ENCODE data around the gene METTL21A. TPM values are rescaled to one million over a fixed set of nuclear protein-coding genes. Genes with fewer than 3 reads are reported as not detected.

The METTL21A gene
- total and polyA plus RNA-seq, 7 donors, result 7.0 to 30.7 (median 9.5) TPM

- Histone ChIP-seq H3K9me3 (no peaks in the 10 kb centered on the region), H3K36me3 (ENCODE audit: insufficient read depth in 1 of 2, low read depth in 1 of 2) (peaks cover 0 to 72% of the 10 kb centered on the region in 2 donors), H3K27me3 (ENCODE audit: insufficient read depth in 3 of 3, low read length in 2 of 3) (no peaks in the 10 kb centered on the region), H3K4me1 (no peaks in the 10 kb centered on the region), H3K4me3 (no peak overlapping the region), H3K27ac (no peak overlapping the region)
- TF ChIP-seq, protein P1, sequence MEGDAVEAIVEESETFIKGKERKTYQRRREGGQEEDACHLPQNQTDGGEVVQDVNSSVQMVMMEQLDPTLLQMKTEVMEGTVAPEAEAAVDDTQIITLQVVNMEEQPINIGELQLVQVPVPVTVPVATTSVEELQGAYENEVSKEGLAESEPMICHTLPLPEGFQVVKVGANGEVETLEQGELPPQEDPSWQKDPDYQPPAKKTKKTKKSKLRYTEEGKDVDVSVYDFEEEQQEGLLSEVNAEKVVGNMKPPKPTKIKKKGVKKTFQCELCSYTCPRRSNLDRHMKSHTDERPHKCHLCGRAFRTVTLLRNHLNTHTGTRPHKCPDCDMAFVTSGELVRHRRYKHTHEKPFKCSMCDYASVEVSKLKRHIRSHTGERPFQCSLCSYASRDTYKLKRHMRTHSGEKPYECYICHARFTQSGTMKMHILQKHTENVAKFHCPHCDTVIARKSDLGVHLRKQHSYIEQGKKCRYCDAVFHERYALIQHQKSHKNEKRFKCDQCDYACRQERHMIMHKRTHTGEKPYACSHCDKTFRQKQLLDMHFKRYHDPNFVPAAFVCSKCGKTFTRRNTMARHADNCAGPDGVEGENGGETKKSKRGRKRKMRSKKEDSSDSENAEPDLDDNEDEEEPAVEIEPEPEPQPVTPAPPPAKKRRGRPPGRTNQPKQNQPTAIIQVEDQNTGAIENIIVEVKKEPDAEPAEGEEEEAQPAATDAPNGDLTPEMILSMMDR (IDR thresholded peaks at IDR 0.05), result no peak
- intact Hi-C loops (cut with DNase I), result no loop called here
- whole genome bisulfite sequencing, 3 donors, result 81 to 85% (median 84%) methylated on average over 6 of the region's 6 CpGs
- ATAC-seq (no peak), DNase-seq (no peak)
Measured at GRCh38 chr2:207617011-207617671, 8.1 kb downstream of the METTL21A start.

- Histone ChIP-seq H3K36me3 (ENCODE audit: insufficient read depth in 1 of 2, low read depth in 1 of 2) (peaks cover 0 to 62% of the 10 kb centered on the region in 2 donors), H3K4me3 (no peak overlapping the region), H3K4me1 (no peaks in the 10 kb centered on the region), H3K27me3 (ENCODE audit: insufficient read depth in 3 of 3, low read length in 2 of 3) (no peaks in the 10 kb centered on the region), H3K9me3 (no peaks in the 10 kb centered on the region), H3K27ac (no peak overlapping the region)
- ATAC-seq (no peak), DNase-seq (no peak)
- intact Hi-C loops (cut with DNase I), result no loop called here
- TF ChIP-seq, protein P1 (IDR thresholded peaks at IDR 0.05), result no peak
- 92 to 96% (median 94%) methylated on average over 4 of the region's 4 CpGs for whole genome bisulfite sequencing, 3 donors
Measured at GRCh38 chr2:207616185-207616584, 9.0 kb downstream of the METTL21A start.

DNA sequence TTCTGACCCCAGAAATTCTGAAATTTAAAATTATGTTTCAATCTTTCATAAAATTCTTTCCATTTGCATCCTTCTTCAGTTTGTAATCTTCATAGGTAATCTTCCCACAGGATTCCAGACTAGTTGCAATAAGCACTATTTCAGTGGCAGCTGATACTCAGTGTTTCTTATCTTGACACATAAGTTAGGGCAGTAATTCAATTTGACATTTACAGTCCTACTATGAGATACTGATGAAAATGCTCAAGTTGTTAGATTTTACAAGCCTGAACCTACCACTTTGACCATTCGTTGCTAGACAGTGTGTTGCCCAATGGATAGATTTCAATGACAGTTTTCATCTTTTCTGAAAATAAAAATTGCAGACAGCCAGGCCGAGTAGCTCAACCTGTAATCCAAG lies 10.4 kb downstream of the METTL21A start:
- TF ChIP-seq, protein P1 (IDR thresholded peaks at IDR 0.05), result no peak
- intact Hi-C loops (cut with DNase I), result no loop called here
- peaks cover 0 to 49% of the 10 kb centered on the region in 2 donors for H3K36me3 ChIP-seq (ENCODE audit: insufficient read depth in 1 of 2, low read depth in 1 of 2)

GRCh38 chr2:207612714-207613113 lies 12.5 kb downstream of the METTL21A start:
- DNase-seq (no peak), ATAC-seq (no peak)
- Histone ChIP-seq H3K4me1 (no peaks in the 10 kb centered on the region), H3K36me3 (ENCODE audit: insufficient read depth in 1 of 2, low read depth in 1 of 2) (peaks cover 0 to 30% of the 10 kb centered on the region in 2 donors), H3K27ac (no peak overlapping the region), H3K4me3 (no peak overlapping the region), H3K27me3 (ENCODE audit: insufficient read depth in 3 of 3, low read length in 2 of 3) (no peaks in the 10 kb centered on the region), H3K9me3 (no peaks in the 10 kb centered on the region)
- intact Hi-C loops (cut with DNase I), result no loop called here
- 67 to 78% (median 73%) methylated on average over 4 of the region's 4 CpGs for WGBS, 3 donors
- TF ChIP-seq, protein P1 (IDR thresholded peaks at IDR 0.05), result no peak

More for the DNA sequence above, 10.4 kb downstream of the METTL21A start:
- no peaks in the 10 kb centered on the region for H3K9me3 ChIP-seq
- H3K4me3 ChIP-seq, result no peak overlapping the region
- no peaks in the 10 kb centered on the region for H3K4me1 ChIP-seq
- no peak for DNase-seq
- no peak overlapping the region for H3K27ac ChIP-seq
- no peak for ATAC-seq
- H3K27me3 ChIP-seq (ENCODE audit: insufficient read depth in 3 of 3, low read length in 2 of 3), result no peaks in the 10 kb centered on the region
- 96 to 100% (median 98%) methylated on average over 2 of the region's 2 CpGs for WGBS, 3 donors

GRCh38 chr2:207606829-207607228 lies 18.4 kb downstream of the METTL21A start:
- Histone ChIP-seq H3K27ac (no peak overlapping the region), H3K9me3 (no peaks in the 10 kb centered on the region), H3K27me3 (ENCODE audit: insufficient read depth in 3 of 3, low read length in 2 of 3) (no peaks in the 10 kb centered on the region), H3K4me3 (no peak overlapping the region), H3K36me3 (ENCODE audit: insufficient read depth in 1 of 2, low read depth in 1 of 2) (peaks cover 0 to 9% of the 10 kb centered on the region in 2 donors), H3K4me1 (no peaks in the 10 kb centered on the region)
- intact Hi-C loops (cut with DNase I), result no loop called here
- TF ChIP-seq, protein P1 (IDR thresholded peaks at IDR 0.05), result no peak
- DNase-seq (no peak), ATAC-seq (no peak)
- 95 to 98% (median 96%) methylated on average over 5 of the region's 5 CpGs for WGBS, 3 donors
